GM18868 (cell line): ENCODE results near the gene RPL11.
A peak's percentile ranks its signal among the peaks of the same experiment; 100 is the strongest.
"Not testable (repeated sequence)": the region's sequence is repeated elsewhere in the genome, so short reads cannot be mapped to it uniquely, and the experiment has no call there.

Source experiments
- ATAC-seq: cut with Tn5 transposase; IDR thresholded peaks from one replicate; pipeline ENCODE4 v1.9.1; 2021; ENCODE audit warnings: mild to moderate bottlenecking, moderate library complexity; ENCODE audit not compliant: unreplicated experiment

Gene RPL11

DNA sequence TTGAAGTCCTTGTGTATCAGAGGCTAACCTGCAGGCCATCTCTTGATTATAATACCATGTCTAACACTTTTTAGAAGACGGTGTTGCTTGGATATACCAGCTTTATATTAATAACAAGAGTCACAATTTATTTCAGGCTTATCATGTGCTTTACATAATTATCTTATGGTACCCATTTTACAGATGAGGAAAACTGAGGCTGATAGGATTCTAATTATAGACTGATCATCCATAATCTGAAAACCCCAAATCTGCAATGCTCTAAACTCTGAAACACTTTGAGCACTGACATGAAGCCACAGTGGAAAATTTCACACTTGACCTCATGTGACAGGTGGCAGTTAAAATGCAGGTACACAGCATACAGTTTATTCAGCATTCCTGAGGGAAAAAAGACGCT lies 7.2 kb upstream of the RPL11 start:
- ATAC-seq = no peak

GRCh38 chr1:23685197-23685596 lies 6.4 kb upstream of the RPL11 start:
- ATAC-seq = not testable (repeated sequence)

DNA sequence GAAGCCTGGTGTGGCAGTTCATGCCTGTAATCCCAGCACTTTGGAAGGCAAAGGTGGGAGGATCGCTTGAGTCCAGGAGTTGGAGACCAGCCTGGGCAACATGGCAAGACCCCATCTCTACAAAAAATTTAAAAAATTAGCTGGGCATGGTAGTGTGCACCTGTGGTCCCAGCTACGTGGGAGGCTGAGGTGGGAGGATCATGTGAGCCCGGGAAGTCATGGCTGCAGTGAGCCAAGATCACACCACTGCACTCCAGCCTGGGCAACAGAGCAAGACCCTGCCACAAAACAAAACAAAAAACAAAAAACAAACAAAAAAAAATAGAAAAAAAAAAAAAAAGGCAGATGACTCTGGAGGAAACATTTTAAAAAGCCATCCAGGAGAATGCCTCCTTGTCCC lies 3.9 kb upstream of the RPL11 start:
- ATAC-seq = not testable (repeated sequence)

DNA sequence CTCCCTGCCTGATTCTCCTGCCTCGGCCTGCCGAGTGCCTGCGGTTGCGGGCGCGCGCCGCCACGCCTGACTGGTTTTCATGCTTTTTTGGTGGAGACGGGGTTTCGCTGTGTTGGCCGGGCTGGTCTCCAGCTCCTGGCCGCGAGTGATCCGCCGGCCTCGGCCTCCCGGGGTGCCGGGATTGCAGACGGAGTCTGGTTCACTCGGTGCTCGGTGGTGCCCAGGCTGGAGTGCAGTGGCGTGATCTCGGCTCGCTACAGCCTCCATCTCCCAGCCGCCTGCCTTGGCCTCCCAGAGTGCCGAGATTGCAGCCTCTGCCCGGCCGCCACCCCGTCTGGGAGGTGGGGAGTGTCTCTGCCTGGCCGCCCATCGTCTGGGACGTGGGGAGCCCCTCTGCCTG lies 3.3 kb upstream of the RPL11 start:
- ATAC-seq = not testable (repeated sequence)

DNA sequence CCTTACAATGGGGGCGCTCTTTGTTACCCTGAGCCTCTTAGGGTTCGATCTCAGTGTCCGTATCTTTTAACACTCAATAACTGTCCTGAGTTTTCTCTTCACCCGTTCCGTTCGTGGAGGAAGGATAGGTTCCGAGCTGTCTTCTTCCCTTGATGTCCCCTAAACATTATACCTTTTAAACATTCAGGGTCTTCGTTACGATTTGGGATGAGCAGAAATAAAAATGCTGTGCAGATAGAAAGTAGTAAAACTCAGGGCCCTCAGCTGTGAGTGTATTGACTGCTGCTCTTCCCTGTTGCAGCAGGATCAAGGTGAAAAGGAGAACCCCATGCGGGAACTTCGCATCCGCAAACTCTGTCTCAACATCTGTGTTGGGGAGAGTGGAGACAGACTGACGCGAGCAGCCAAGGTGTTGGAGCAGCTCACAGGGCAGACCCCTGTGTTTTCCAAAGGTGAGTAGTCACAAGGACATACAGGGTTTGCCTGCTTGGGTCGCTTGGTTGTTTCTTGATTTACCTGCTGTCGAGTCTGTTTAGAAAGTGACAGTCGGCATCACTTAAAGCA lies 784 bp downstream of the RPL11 start:
- ATAC-seq = no peak

GRCh38 chr1:23693599-23693998 lies 2.0 kb downstream of the RPL11 start:
- no peak for ATAC-seq

DNA sequence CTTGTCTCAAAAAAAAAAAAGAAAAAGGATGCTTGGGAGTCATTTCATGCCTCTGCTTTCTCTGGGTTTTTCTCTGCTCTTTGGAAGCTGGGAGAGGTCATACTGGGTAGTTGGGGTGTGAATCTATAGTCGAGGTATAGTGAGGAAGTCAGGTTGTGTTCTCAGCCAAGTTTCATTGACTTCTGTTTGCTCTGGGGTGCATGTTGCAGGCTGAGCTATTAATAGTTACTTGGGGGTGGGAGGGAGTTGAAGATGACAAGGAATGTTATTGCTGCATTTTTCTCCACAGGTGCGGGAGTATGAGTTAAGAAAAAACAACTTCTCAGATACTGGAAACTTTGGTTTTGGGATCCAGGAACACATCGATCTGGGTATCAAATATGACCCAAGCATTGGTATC lies 2.8 kb downstream of the RPL11 start:
- ATAC-seq = no peak

- ATAC-seq = no peak
Observed at GRCh38 chr1:23695667-23696066, 4.1 kb downstream of the RPL11 start.

GRCh38 chr1:23696335-23696989 lies 4.9 kb downstream of the RPL11 start:
- no peak for ATAC-seq

DNA sequence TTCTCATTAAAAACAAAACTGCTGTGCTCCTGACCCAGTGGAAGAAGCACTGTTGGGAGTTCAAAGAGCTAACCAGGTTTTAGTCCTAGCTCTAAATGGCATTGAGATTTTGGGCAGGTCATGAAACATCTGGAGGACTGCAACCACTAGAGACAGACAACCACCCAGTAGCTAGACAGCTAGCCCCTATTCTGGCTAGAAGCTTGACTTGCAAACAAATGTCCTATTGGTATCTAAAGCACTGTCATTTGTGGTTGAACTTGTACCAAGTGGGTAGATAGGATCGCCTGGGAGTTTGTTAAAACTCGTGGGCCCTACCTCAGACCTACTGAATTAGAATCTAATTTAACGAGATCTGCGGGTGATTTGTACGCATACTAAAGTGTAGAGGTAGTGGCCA lies 6.9 kb downstream of the RPL11 start:
- no peak for ATAC-seq

- no peak for ATAC-seq
Observed at GRCh38 chr1:23699280-23700179, 7.9 kb downstream of the RPL11 start.

DNA sequence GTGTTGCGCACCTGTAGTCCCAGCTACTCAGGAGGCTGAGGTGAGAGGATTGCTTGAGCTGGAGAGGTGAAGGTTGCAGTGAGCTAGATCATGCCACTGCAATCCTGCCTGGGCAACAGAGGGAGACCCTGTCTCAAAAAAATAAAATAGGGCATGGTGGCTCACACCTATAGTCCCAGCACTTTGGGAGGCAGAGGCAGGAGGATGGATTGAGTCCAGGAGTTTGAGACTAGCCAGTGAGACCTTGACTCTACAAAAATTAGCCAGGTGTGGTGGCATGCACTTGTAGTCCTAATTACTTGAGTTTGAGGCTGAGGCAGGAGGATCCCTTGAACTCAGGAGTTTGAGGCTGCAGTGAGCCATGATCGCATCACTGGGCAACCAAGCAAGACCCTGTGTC lies 9.7 kb downstream of the RPL11 start:
- ATAC-seq = no peak

GRCh38 chr1:23701996-23702395 lies 10.4 kb downstream of the RPL11 start:
- ATAC-seq = no peak

DNA sequence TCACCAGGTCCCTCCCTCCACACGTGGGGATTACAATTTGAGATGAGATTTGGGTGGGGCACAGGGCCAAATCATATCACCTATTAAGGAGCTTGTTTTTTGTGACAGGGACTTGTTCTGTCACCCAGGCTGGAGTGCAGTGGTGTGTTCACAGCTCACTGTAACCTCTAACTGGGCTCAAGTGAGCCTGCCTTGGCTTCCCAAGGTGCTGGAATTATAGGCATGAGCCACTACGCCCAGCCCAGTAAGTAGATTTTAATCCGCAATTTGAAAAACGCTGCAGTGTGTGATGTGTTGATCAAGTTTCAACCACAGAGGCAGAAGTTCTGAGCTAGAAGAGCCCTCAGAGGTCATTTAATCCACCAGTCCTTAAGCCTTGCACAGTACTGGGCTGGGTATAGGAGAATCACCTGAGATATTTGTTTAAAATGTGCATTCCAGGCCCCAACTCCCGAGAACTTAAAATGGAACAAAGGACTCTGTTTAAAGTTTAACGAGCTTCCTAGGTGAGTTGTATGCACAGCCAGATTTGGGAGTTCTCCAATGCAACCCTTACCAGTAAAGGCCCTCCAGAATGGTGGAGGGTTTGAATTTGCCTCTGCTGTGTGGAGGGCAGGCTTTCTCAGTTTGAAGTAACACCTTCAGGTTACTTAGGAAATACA lies 13.4 kb downstream of the RPL11 start:
- ATAC-seq = no peak

- ATAC-seq = no peak
Observed at GRCh38 chr1:23709229-23709628, 17.6 kb downstream of the RPL11 start.

DNA sequence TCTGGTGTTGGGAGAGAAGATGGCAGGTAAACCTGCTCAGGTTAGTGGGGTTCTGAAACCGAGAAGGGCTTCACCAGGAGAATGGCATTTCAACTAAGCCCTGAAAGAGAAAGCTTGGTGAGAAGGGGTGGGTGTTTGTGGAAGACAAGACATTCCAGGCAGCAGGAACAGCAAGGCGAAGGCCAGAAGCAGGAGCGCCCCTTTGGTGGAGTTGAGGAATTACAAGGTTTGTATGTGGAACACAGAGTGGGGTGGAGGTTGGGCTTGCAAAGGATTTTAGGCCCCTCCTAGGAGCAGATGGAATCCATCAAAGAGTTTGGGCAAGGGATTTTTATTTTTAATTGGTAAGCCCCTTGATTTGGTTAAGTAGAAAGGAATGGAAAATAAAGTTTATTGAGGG lies 26.9 kb downstream of the RPL11 start:
- no peak for ATAC-seq

DNA sequence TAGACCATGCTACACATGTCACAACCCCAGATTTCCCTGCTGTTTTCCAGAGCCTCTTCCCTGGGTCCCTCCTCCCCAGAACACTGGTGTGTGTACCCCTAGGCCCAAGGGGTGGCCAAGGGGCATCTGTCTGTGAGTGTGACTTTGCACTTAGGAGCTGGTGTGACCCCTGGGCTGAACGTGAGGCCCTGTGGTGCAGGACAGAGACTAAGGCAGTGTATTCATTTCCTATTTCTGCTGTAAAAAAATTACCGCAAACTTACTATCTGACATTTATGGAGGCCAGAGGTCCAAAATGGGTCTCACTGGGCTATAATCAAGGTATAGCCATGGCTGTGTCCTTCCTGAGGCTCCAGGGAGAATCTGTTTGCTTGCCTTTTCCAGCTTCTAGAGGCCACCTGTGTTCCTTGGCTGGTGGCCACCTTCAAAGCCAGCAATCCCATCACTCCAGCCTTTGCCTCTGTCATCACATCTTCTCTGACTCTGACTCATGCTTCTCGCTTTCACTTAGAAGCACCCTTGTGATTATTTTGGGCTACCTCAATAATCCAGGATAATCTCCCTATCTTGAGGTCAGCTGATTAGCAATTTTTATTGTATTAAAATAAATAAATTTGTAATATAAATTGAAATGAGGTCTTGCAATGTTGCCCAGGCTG lies 27.7 kb downstream of the RPL11 start:
- no peak for ATAC-seq

GRCh38 chr1:23720256-23720995 lies 28.8 kb downstream of the RPL11 start:
- peak; percentile 54 for ATAC-seq

GRCh38 chr1:23722652-23723051 lies 31.0 kb downstream of the RPL11 start:
- ATAC-seq = no peak

DNA sequence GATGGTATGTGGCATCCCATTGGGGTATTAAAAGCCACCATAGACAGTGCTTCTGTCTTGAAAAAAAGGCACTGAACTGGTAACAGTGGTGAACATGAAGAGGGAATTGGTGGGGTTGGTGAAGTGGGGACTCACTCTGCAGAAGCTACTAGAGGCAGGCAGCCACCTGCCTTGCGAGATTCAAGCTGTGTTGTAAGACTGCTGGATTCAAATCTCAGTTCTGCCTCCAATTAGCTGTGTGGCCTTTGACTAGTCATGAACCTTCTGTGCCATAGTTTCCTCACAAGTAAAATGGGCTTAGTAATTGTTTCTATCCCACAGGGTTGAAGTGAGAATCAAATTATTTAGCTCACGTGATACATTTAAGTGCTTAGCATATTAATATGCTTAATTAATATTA lies 35.1 kb downstream of the RPL11 start:
- ATAC-seq = no peak
